Brain microvascular endothelial cell (primary cell): Measurements from ENCODE around the gene ADD3.

ENCODE experiments used
- DNase-seq: peaks from one replicate; pipeline ENCODE4 v3.0.0-alpha.2; 2020
- H3K27ac ChIP-seq: fragments of 250-450 bp; sonication (Bioruptor Pico); 2 replicates; pipeline ENCODE4 v1.5.1; 2020; ENCODE audit warnings: mild to moderate bottlenecking, moderate library complexity
- H3K27me3 ChIP-seq: fragments of 250-450 bp; sonication (Bioruptor Pico); replicated peaks from 2 replicates; pipeline ENCODE4 v1.5.1; 2020; ENCODE audit warnings: mild to moderate bottlenecking
- H3K36me3 ChIP-seq: fragments of 250-450 bp; sonication (Bioruptor Pico); replicated peaks from 2 replicates; pipeline ENCODE4 v1.5.1; 2020; ENCODE audit warnings: mild to moderate bottlenecking
- H3K4me3 ChIP-seq: 2 replicates; pipeline ENCODE4 v1.5.1; 2011; ENCODE audit warnings: low read depth, mild to moderate bottlenecking, control low read depth, low read length, moderate library complexity
- CTCF ChIP-seq: IDR thresholded peaks from 2 replicates; pipeline ENCODE4 v1.5.1; 2011; ENCODE audit warnings: low read depth, mild to moderate bottlenecking, moderate library complexity, low read length, control low read depth, inconsistent platforms; ENCODE audit errors: missing control alignments
- in situ Hi-C: cut with HindIII; loops from 2 replicates; pipeline ENCODE4 v1.10.0; 2017; ENCODE audit warnings: low sequenced_read_pairs, low pct_ligation_motif_present

The ADD3 gene

GRCh38 chr10:110035070-110035921, 27.5 kb downstream of the ADD3 start:
- no peak for DNase-seq
- TF ChIP-seq CTCF: no peak
- Histone ChIP-seq H3K36me3 (no peaks in the 10 kb centered on the region), H3K27me3 (no peaks in the 10 kb centered on the region), H3K4me3 (no peak overlapping the region), H3K27ac (no peak overlapping the region)
- in situ Hi-C loops: no loop called here

GRCh38 chr10:110036640-110037039, 28.9 kb downstream of the ADD3 start:
- Histone ChIP-seq H3K27ac (no peak overlapping the region), H3K4me3 (no peak overlapping the region), H3K27me3 (no peaks in the 10 kb centered on the region), H3K36me3 (no peaks in the 10 kb centered on the region)
- TF ChIP-seq CTCF: no peak
- in situ Hi-C loops: no loop called here
- DNase-seq: no peak

- Histone ChIP-seq H3K27ac (no peak overlapping the region), H3K4me3 (no peak overlapping the region)
- no peak for DNase-seq
Observed at GRCh38 chr10:110039254-110039653, 31.5 kb downstream of the ADD3 start.

GRCh38 chr10:110040108-110040507, 32.3 kb downstream of the ADD3 start:
- Histone ChIP-seq H3K36me3 (no peaks in the 10 kb centered on the region), H3K27ac (no peak overlapping the region), H3K4me3 (no peak overlapping the region), H3K27me3 (no peaks in the 10 kb centered on the region)
- in situ Hi-C loops: no loop called here
- TF ChIP-seq CTCF: no peak
- DNase-seq: no peak

More at GRCh38 chr10:110039254-110039653, 31.5 kb downstream of the ADD3 start:
- Histone ChIP-seq H3K36me3 (no peaks in the 10 kb centered on the region), H3K27me3 (no peaks in the 10 kb centered on the region)
- no peak for TF ChIP-seq CTCF
- in situ Hi-C loops: no loop called here

- Histone ChIP-seq H3K4me3 (no peak overlapping the region), H3K36me3 (no peaks in the 10 kb centered on the region)
Observed at GRCh38 chr10:110040767-110041478, 33.1 kb downstream of the ADD3 start.

More at GRCh38 chr10:110040767-110041478, 33.1 kb downstream of the ADD3 start:
- peak; percentile 13 for DNase-seq
- H3K27me3 ChIP-seq: no peaks in the 10 kb centered on the region
- no peak overlapping the region for H3K27ac ChIP-seq
- no peak for TF ChIP-seq CTCF
- in situ Hi-C loops: no loop called here
